Esophagus squamous epithelium (tissue), 5 donors: Measurements from ENCODE around the gene UNC5B. TPM values are rescaled to one million over a fixed set of nuclear protein-coding genes. Genes with fewer than 3 reads are reported as not detected.
A peak's percentile ranks its signal among the peaks of the same experiment; 100 is the strongest.

Experiments
- DNase-seq: peaks from one replicate; lab custom pipeline; 2025; lab: John Stamatoyannopoulos, UW
- H3K27ac ChIP-seq, 4 donors: fragments of 200-600 bp; sonication (generic); one replicate each; pipeline ENCODE4 v1.5.1; 2016 to 2019; ENCODE audit warnings: mild to moderate bottlenecking in 1 of 4
- H3K27me3 ChIP-seq, 4 donors: fragments of 200-600 bp; sonication (generic); 1 replicate in 3 of 4; 2 replicates in 1 of 4; pipeline versions ENCODE4 v1.5.1 to v1.6.0; 2017 to 2021; ENCODE audit warnings: antibody characterized with exemption in 1 of 4
- H3K36me3 ChIP-seq, 3 donors: fragments of 200-600 bp; sonication (generic); one replicate each; pipeline ENCODE4 v1.5.1; 2016 to 2019
- H3K4me1 ChIP-seq, 3 donors: fragments of 200-600 bp; sonication (generic); one replicate each; pipeline ENCODE4 v1.5.1; 2017 to 2019
- H3K4me3 ChIP-seq, 4 donors: fragments of 200-600 bp; sonication (generic); 1 replicate in 3 of 4; 2 replicates in 1 of 4; pipeline ENCODE4 v1.5.1; 2016 to 2019; ENCODE audit warnings: mild to moderate bottlenecking in 2 of 4, moderate library complexity in 1 of 4
- H3K9me3 ChIP-seq, 3 donors: fragments of 200-600 bp; sonication (generic); one replicate each; pipeline ENCODE4 v1.5.1; 2016 to 2019
- CTCF ChIP-seq, 6 experiments: fragments of 450-650 bp in 4 of 6; fragments of 200-600 bp in 2 of 6; sonication (generic) in 2 of 6; IDR thresholded peaks; one replicate each; pipeline ENCODE4 v1.5.1; 2016 to 2019; ENCODE audit warnings: antibody characterized with exemption in 6 of 6, mild to moderate bottlenecking in 4 of 6, moderate library complexity in 4 of 6
- POLR2A ChIP-seq, 4 donors: fragments of 450-650 bp; IDR thresholded peaks; one replicate each; pipeline ENCODE4 v1.6.1; 2017; ENCODE audit warnings: antibody characterized with exemption in 4 of 4, mild to moderate bottlenecking in 4 of 4, moderate library complexity in 3 of 4
- WGBS, 2 donors: methylation state at CpG; one replicate each; pipeline ENCODE4 v1.1.5; 2018; 5-methylcytosine and 5-hydroxymethylcytosine counted together
- intact Hi-C: fragments of 100-400 bp; cut with DNase I; formaldehyde crosslinking; loops from one replicate; pipeline ENCODE4 v1.15.0; 2022
- total RNA-seq, 4 donors: library from RNA; depleted of rRNA; stranded (reverse); fragments of >200 nt; gene quantifications; one replicate each; pipeline ENCODE4 v1.1.0, GENCODE V29; 2016
- donor health status: DM: yes; HTN: yes; CAD: no.

Gene UNC5B
- total RNA-seq, 4 donors from 2014 or later: 18.9 to 48.1 (median 28.4) TPM

DNA sequence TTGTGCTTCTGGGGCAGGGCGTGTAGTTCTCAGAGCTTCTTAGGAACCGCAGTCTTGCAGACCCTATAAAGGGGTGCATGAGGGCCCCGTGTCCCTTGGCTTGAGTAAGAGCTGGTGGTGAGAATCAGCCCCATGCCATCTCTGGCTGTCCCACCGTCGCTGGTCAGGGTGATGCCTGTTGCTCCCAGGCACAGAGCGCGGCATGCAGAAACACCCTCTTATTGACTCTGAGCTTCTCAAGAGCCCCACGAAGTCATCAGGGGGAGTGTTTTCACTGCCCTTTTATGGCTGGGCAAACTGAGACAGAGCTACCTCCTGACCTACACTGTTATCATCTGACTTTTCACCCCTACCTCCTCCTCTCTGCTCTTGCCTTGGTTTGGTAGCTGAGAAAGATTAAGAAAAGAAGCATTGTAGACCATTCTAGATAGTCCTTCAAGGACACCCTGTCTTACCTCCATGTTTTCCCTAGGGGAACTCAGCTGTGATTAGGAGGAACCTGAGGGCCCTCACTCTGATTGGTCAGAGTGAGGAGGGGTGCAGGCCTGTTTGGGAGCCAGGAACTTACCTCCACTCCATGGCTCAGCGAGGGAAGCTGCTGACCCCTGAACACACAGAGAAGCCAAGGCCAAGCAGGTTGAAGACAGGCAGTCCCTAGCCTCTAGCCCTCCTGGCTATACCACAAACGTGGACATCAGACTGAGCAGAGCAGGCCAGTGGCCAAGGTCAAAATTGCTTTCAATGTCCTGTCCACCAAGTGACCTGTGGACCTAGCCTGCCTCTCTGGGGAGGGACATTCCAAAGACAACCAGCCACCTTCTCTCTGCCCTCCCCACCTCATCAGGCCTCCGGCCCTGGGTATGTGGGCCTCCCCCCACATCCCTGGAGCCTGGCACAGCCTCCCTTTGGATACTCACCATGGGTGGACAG, 17.6 kb downstream of the UNC5B start:
- TF ChIP-seq POLR2A (IDR thresholded peaks at IDR 0.05) (no peak), CTCF (IDR thresholded peaks at IDR 0.05) (no peak)
- 71 to 87% methylated on average over 1 to 5 of the region's 11 CpGs for whole genome bisulfite sequencing, 2 donors
- DNase-seq: no peak
- Histone ChIP-seq H3K27me3 (no peaks in the 10 kb centered on the region), H3K36me3 (peaks cover 0 to 12% (median 0%) of the 10 kb centered on the region in 3 donors), H3K4me1 (peaks cover 24 to 53% (median 29%) of the 10 kb centered on the region in 3 donors), H3K9me3 (no peaks in the 10 kb centered on the region), H3K27ac (peak overlapping the region in 3 of 4 donors; percentile 1 to 60 (median 48)), H3K4me3 (no peak overlapping the region)
- intact Hi-C loops: no loop called here

- peak overlapping the region in 3 of 4 donors; percentile 1 to 60 (median 48) for H3K27ac ChIP-seq
- DNase-seq: no peak
Observed at GRCh38 chr10:71230656-71231025, 18.3 kb downstream of the UNC5B start.

DNA sequence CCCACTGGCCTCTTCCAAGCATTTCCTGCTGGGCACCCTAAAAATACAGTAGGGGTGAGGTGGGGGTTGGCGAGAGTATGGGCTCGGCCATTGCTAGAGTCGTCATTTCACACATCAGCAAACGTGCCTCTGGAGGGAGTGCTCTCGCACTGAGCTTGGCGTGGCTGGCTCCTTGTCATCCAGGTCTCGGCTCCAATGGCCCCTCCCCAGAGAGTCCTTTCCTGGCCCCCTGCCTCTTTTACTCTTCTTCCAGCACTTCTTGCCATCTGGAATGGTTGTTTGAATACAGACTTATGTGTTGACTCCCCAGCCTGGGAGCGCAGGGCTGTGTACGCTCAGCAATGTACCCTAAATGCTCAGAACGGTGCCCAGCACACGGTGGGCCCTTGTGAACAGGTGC, 18.8 kb downstream of the UNC5B start:
- Histone ChIP-seq H3K4me1 (peaks cover 24 to 65% (median 29%) of the 10 kb centered on the region in 3 donors), H3K27ac (peak overlapping the region in 2 of 4 donors; percentile 60 to 77), H3K36me3 (peaks cover 0 to under 1% (median 0%) of the 10 kb centered on the region in 3 donors), H3K27me3 (no peaks in the 10 kb centered on the region), H3K9me3 (no peaks in the 10 kb centered on the region), H3K4me3 (no peak overlapping the region)
- no peak for TF ChIP-seq CTCF (IDR thresholded peaks at IDR 0.05)
- TF ChIP-seq POLR2A (IDR thresholded peaks at IDR 0.05): no peak
- intact Hi-C loops: no loop called here
- DNase-seq: no peak
- WGBS, 2 donors: 85 to 94% methylated on average over 11 of the region's 11 CpGs

More at GRCh38 chr10:71230656-71231025, 18.3 kb downstream of the UNC5B start:
- TF ChIP-seq POLR2A (IDR thresholded peaks at IDR 0.05) (no peak), CTCF (IDR thresholded peaks at IDR 0.05) (no peak)
- WGBS, 2 donors: 83% methylated on average over 1 of the region's 1 CpG; no CpG with 5 or more reads in 1 of the 2 donors
- H3K36me3 ChIP-seq: peaks cover 0 to 7% (median 0%) of the 10 kb centered on the region in 3 donors
- intact Hi-C loops: no loop called here
- no peak overlapping the region for H3K4me3 ChIP-seq
- peaks cover 24 to 60% (median 29%) of the 10 kb centered on the region in 3 donors for H3K4me1 ChIP-seq
- no peaks in the 10 kb centered on the region for H3K9me3 ChIP-seq
- H3K27me3 ChIP-seq: no peaks in the 10 kb centered on the region

GRCh38 chr10:71232089-71232998, 20.0 kb downstream of the UNC5B start:
- WGBS, 2 donors: 51 to 57% methylated on average over 9 to 11 of the region's 13 CpGs

More at GRCh38 chr10:71232089-71232998, 20.0 kb downstream of the UNC5B start:
- no peak for DNase-seq
- Histone ChIP-seq H3K27ac (peak overlapping the region in 3 of 4 donors; percentile 36 to 77 (median 59)), H3K4me1 (peaks cover 24 to 65% (median 29%) of the 10 kb centered on the region in 3 donors), H3K4me3 (no peak overlapping the region), H3K9me3 (no peaks in the 10 kb centered on the region), H3K27me3 (no peaks in the 10 kb centered on the region), H3K36me3 (no peaks in the 10 kb centered on the region)
- intact Hi-C loops: no loop called here
- TF ChIP-seq POLR2A (IDR thresholded peaks at IDR 0.05) (no peak), CTCF (IDR thresholded peaks at IDR 0.05) (no peak)
